Testis (tissue), 3 donors: ENCODE results near the gene OSBPL8. TPM values are rescaled to one million over a fixed set of nuclear protein-coding genes. Genes with fewer than 3 reads are reported as not detected.
"Not testable (repeated sequence)": the region's sequence is repeated elsewhere in the genome, so short reads cannot be mapped to it uniquely, and the experiment has no call there.

Experiments used
- DNase-seq: peaks from one replicate; pipeline ENCODE4 v3.0.0-alpha.2; 2019
- H3K27ac ChIP-seq, 2 donors: fragments of 200-600 bp; sonication (generic); one replicate each; pipeline ENCODE4 v1.5.1; 2019
- H3K27me3 ChIP-seq: fragments of 200-600 bp; sonication (generic); one replicate; pipeline ENCODE4 v1.5.1; 2019
- H3K36me3 ChIP-seq: fragments of 200-600 bp; sonication (generic); one replicate; pipeline ENCODE4 v1.5.1; 2017; ENCODE audit warnings: low read depth; ENCODE audit errors: missing control alignments
- H3K4me1 ChIP-seq: fragments of 200-600 bp; sonication (generic); one replicate; pipeline ENCODE4 v1.5.1; 2019
- H3K4me3 ChIP-seq, 2 donors: fragments of 200-600 bp; sonication (generic); one replicate each; pipeline ENCODE4 v1.5.1; 2017 to 2019
- H3K9me3 ChIP-seq: fragments of 200-600 bp; sonication (generic); one replicate; pipeline ENCODE4 v1.5.1; 2017
- CTCF ChIP-seq, 3 experiments: fragments of 450-650 bp in 2 of 3; fragments of 200-600 bp in 1 of 3; sonication (generic) in 1 of 3; IDR thresholded peaks; one replicate each; pipeline ENCODE4 v1.5.1; 2016 to 2019; ENCODE audit warnings: antibody characterized with exemption in 3 of 3, mild to moderate bottlenecking in 2 of 3, moderate library complexity in 1 of 3
- POLR2A ChIP-seq: fragments of 450-650 bp; IDR thresholded peaks from one replicate; pipeline ENCODE4 v1.6.1; 2017; ENCODE audit warnings: antibody characterized with exemption, mild to moderate bottlenecking, moderate library complexity
- WGBS, 2 donors: methylation state at CpG; one replicate each; pipeline ENCODE4 v1.1.5; 2018; 5-methylcytosine and 5-hydroxymethylcytosine counted together
- intact Hi-C: fragments of 100-400 bp; cut with DNase I; formaldehyde crosslinking; loops from one replicate; pipeline ENCODE4 v1.15.1; 2023; ENCODE audit warnings: low total_unique reads
- polyA plus RNA-seq: library from polyadenylated mRNA; stranded (reverse); fragments of 350-450 nt; fragmentation: Illumina TruSeq; extraction: RNeasy Lipid Tissue Mini Kit (QIAGEN cat#74804); gene quantifications from one replicate; pipeline ENCODE4 v1.2.3, GENCODE V29; 2014; ENCODE audit warnings: low read depth, low replicate concordance; ENCODE audit not compliant: insufficient read depth
- total RNA-seq, 2 donors: library from RNA; depleted of rRNA; stranded (reverse); fragments of >200 nt; gene quantifications; one replicate each; pipeline ENCODE4 v1.2.3, GENCODE V29; 2016

Gene OSBPL8
- total and polyA plus RNA-seq, 3 donors from 2014 or later: 19.1 to 77.5 (median 64.3) TPM

GRCh38 chr12:76489737-76490136 lies 69.8 kb downstream of the OSBPL8 start:
- Histone ChIP-seq H3K36me3 (no peaks in the 10 kb centered on the region), H3K4me3 (no peak overlapping the region), H3K27me3 (no peaks in the 10 kb centered on the region), H3K4me1 (no peaks in the 10 kb centered on the region), H3K27ac (no peak overlapping the region), H3K9me3 (no peaks in the 10 kb centered on the region)
- TF ChIP-seq POLR2A (no peak), CTCF (IDR thresholded peaks at IDR 0.05) (no peak)
- WGBS, 2 donors: 93 to 95% methylated on average over 3 of the region's 3 CpGs
- intact Hi-C loops: no loop called here
- no peak for DNase-seq

DNA sequence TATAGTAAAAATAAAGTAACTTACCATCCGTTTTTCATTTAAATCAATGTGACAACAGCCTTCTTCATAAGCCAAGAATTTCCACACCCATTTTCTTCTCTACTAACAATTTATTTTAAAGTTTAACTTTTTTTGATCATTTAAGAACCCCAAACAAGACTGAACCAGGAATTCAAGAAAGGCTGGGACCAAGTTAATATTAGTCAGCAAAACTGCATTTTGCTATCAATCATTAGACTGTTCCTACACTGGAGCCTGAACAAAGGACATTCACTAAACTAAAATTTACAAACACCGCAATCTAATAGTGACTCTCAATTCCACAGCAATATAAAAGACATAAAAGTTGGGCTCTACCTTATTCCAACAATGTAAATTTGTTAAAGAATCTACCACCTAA lies 73.6 kb downstream of the OSBPL8 start:
- Histone ChIP-seq H3K36me3 (no peaks in the 10 kb centered on the region), H3K4me3 (no peak overlapping the region), H3K27ac (no peak overlapping the region), H3K4me1 (no peaks in the 10 kb centered on the region), H3K9me3 (no peaks in the 10 kb centered on the region), H3K27me3 (no peaks in the 10 kb centered on the region)
- TF ChIP-seq POLR2A (no peak), CTCF (IDR thresholded peaks at IDR 0.05) (no peak)
- WGBS, 2 donors: 75 to 91% methylated on average over 2 of the region's 2 CpGs
- DNase-seq: no peak
- intact Hi-C loops: no loop called here

DNA sequence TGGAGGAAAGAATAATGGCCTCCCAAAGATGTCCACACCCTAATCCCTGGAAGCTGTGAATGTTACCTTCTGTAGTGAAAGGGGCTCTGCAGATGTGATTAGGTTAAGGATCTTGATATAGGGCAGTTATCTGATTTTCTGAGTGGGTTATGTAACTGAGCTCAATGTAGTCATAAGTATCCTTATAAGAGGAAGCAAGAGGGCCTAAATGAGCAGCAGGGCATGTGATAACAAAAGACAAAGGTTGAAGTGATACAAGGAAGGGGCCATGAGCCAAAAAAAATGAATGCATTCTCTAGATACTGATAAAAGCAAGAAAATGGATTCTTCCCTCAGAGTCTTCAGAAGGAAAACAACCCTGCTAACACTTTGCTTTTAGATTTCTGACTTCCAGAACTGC lies 78.8 kb downstream of the OSBPL8 start:
- DNase-seq: no peak
- intact Hi-C loops: no loop called here
- no peaks in the 10 kb centered on the region for H3K27me3 ChIP-seq
- H3K4me3 ChIP-seq: no peak overlapping the region
- no peaks in the 10 kb centered on the region for H3K4me1 ChIP-seq
- no peak overlapping the region for H3K27ac ChIP-seq
- H3K9me3 ChIP-seq: no peaks in the 10 kb centered on the region
- no peaks in the 10 kb centered on the region for H3K36me3 ChIP-seq
- TF ChIP-seq POLR2A (no peak), CTCF (IDR thresholded peaks at IDR 0.05) (no peak)

DNA sequence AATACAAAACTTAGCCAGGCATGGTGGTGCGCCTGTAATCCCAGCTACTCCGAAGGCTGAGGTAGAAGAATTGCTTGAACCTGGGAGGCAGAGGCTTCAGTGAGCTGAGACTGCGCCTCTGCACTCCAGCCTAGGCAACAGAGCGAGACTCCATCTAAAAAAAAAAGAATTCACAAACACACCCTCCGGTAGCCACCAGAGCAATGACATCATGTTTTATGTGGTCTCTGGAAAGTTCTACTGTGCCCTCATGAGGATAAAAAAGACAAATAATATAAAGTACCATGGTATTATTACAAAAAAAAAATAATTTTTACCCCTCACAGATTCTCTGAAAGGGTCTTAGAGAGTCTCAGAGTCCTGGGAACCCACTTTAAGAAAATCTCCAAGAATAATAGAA lies 81.5 kb downstream of the OSBPL8 start:
- TF ChIP-seq POLR2A: no peak
- no peak for TF ChIP-seq CTCF (IDR thresholded peaks at IDR 0.05)
- Histone ChIP-seq H3K4me1 (no peaks in the 10 kb centered on the region), H3K27ac (no peak overlapping the region), H3K36me3 (no peaks in the 10 kb centered on the region), H3K4me3 (no peak overlapping the region), H3K27me3 (no peaks in the 10 kb centered on the region), H3K9me3 (no peaks in the 10 kb centered on the region)
- intact Hi-C loops: no loop called here
- 81 to 98% methylated on average over 5 of the region's 5 CpGs for WGBS, 2 donors
- DNase-seq: no peak

DNA sequence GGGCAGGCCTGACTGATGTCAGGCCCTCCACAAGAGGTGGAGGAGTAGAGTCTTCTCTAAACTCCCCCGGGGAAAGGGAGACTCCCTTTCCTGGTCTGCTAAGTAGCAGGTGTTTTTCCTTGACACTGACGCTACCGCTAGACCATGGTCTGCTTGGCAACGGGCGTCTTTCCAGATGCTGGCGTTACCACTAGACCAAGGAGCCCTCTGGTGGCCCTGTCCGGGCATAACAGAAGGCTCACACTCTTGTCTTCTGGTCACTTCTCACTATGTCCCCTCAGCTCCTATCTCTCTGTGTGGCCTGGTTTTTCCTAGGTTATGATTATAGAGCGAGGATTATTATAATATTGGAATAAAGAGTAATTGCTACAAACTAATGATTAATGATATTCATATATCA lies 86.7 kb downstream of the OSBPL8 start:
- H3K4me3 ChIP-seq, H3K9me3 ChIP-seq, H3K27ac ChIP-seq, H3K4me1 ChIP-seq, H3K27me3 ChIP-seq, intact Hi-C loops, H3K36me3 ChIP-seq: not testable (repeated sequence)
- TF ChIP-seq CTCF (IDR thresholded peaks at IDR 0.05): peak in 2 of 3 experiments; percentile 16 to 38
- WGBS, 2 donors: 71 to 82% methylated on average over 8 of the region's 8 CpGs
- peak; percentile 86 for DNase-seq
